MG63 (cell line): ENCODE results near the gene CSN3. TPM values are rescaled to one million over a fixed set of nuclear protein-coding genes. Genes with fewer than 3 reads are reported as not detected.

Experiments
- DNase-seq: peaks from one replicate; pipeline ENCODE4 v3.0.0-alpha.2; 2020
- H3K27me3 ChIP-seq: fragments of 250-450 bp; sonication (Bioruptor Pico); 2 replicates; pipeline ENCODE4 v1.5.1; 2020; ENCODE audit warnings: mild to moderate bottlenecking, moderate library complexity
- H3K36me3 ChIP-seq: fragments of 250-450 bp; sonication (Bioruptor Pico); 2 replicates; pipeline ENCODE4 v1.5.1; 2020; ENCODE audit warnings: mild to moderate bottlenecking, moderate library complexity
- H3K4me3 ChIP-seq: fragments of 250-450 bp; sonication (Bioruptor Pico); 2 replicates; pipeline ENCODE4 v1.5.1; 2020; ENCODE audit warnings: mild to moderate bottlenecking, moderate library complexity
- H3K9me3 ChIP-seq: fragments of 250-450 bp; sonication (Bioruptor Pico); 2 replicates; pipeline ENCODE4 v1.5.1; 2020; ENCODE audit warnings: mild to moderate bottlenecking, moderate library complexity
- total RNA-seq: library from RNA; depleted of rRNA; stranded (reverse); fragments of >200 nt; shearing (Covaris generic); gene quantifications from 2 replicates; pipeline ENCODE4 v1.2.3, GENCODE V29; 2014; ENCODE audit warnings: low replicate concordance; rRNA removed

Gene CSN3
- total RNA-seq, 1 experiment from 2014 or later = not detected

DNA sequence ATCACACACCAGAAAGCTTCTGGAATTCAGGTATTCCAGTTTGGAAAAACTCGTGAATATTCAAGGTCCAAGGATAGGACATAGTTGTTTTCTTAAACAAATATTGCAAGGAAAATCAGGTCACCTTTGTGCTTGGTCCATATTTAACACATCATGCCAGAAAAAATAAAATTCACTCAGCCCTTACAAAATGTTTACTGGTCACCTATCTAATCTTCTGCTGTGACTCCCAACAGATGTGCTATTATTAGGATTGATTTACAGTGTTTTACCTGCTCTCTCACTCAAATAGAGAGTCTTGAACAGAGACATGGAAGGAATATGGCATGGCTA, 9.5 kb downstream of the CSN3 start:
- Histone ChIP-seq H3K36me3 (no peaks in the 10 kb centered on the region), H3K4me3 (no peak overlapping the region), H3K27me3 (no peaks in the 10 kb centered on the region), H3K9me3 (no peaks in the 10 kb centered on the region)
- no peak for DNase-seq

DNA sequence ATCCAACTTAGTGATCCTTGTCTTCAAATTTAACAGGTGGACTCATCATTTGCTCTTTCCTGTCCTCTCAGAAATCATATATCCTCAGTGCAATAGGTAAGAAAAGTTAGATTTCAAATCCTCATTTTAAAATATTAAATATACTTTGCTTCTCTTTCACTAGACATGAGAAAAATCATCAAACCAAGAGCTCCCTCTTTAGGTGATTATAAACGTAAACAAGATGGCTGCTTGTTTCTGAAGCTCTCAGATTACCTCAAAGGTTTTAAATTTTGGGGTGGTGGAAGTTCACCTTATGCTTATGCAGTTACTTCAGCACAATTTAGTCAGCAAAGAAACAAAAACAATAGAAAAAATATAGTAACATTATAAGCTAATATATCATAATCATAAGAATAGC, 27.3 kb downstream of the CSN3 start:
- H3K36me3 ChIP-seq = no peaks in the 10 kb centered on the region
- DNase-seq = no peak
- H3K4me3 ChIP-seq = no peak overlapping the region
- no peaks in the 10 kb centered on the region for H3K27me3 ChIP-seq
- no peaks in the 10 kb centered on the region for H3K9me3 ChIP-seq

DNA sequence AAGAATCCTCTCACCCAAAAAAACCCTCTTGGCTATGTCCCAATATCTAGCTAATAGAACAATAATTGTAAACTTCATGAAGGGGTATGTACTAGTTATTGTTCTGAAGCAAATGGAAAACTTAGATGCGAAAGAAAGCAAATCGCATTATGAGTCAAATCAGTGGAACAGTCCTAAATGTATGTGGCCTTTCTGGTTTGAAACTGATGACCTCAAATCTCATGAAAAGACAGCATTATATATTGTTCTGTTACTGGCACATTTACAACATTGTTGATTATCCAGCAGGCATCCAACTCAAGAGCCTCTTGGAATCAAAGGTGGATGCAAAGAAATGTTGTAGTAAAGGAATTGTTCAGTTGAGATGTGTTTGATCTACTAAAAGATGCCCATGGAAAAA, 34.7 kb downstream of the CSN3 start:
- Histone ChIP-seq H3K4me3 (no peak overlapping the region), H3K9me3 (no peaks in the 10 kb centered on the region), H3K27me3 (no peaks in the 10 kb centered on the region), H3K36me3 (no peaks in the 10 kb centered on the region)
- DNase-seq = no peak

DNA sequence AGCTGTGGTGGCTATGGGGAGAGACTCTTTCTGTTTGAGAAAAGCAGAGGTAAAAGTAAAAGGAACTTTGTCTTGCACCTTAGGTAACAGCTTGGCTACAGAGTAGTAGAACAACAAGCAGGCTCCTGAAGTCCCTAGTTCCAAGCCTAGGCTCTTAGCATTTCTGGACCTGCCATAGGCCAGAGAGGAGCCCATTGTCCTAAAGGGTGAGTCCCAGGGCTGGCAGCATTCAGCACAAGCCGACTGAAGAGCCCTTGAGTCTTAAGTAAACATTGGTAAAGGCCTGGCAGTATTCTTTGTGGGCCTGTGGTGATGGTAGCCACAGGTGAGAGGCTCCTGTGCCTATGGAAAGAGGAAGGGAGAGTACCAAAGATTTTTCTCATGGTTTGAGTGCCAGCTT, 38.2 kb downstream of the CSN3 start:
- no peak for DNase-seq
- H3K27me3 ChIP-seq = no peaks in the 10 kb centered on the region
- no peaks in the 10 kb centered on the region for H3K36me3 ChIP-seq
- H3K9me3 ChIP-seq = no peaks in the 10 kb centered on the region
- H3K4me3 ChIP-seq = no peak overlapping the region

DNA sequence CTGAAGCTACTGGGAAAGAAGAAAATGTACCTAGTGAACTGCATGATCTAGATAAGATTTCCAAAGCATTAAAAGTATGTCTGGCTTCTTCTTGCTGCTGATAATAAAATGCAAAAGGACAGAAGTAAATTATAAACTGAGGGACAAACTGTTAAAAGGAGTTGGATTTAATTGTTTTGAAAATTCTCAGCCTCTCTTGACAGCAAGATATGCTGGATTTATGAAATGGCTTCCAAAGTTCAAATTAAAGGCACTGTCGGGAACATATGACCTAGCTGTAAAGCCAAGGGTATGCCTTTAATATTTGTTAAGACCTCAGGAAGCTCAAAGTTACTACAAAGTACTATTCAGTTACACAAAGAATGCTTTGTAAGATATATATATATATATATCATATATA, 46.3 kb downstream of the CSN3 start:
- no peaks in the 10 kb centered on the region for H3K36me3 ChIP-seq
- DNase-seq = no peak
- no peaks in the 10 kb centered on the region for H3K9me3 ChIP-seq
- H3K27me3 ChIP-seq = no peaks in the 10 kb centered on the region
- no peak overlapping the region for H3K4me3 ChIP-seq

DNA sequence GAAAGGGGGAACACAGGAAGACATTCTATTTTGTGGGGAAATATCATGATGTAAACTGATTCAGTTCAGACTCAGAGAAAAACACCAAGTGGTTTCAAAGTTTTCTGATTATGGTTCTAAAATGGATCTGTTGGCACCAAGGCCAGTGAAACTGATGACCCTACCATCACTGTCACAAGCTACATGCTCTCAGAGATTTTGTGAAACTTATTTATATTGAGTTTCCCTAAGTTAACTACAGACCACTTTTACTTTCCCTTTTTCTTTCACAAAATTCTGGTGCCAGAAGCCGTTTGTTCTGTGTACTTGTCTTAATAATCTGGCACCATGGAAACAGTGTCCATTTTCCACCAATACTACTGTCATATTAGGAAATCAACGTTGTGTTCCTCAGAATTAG, 48.9 kb downstream of the CSN3 start:
- Histone ChIP-seq H3K36me3 (no peaks in the 10 kb centered on the region), H3K27me3 (no peaks in the 10 kb centered on the region), H3K4me3 (no peak overlapping the region), H3K9me3 (no peaks in the 10 kb centered on the region)
- DNase-seq = no peak

DNA sequence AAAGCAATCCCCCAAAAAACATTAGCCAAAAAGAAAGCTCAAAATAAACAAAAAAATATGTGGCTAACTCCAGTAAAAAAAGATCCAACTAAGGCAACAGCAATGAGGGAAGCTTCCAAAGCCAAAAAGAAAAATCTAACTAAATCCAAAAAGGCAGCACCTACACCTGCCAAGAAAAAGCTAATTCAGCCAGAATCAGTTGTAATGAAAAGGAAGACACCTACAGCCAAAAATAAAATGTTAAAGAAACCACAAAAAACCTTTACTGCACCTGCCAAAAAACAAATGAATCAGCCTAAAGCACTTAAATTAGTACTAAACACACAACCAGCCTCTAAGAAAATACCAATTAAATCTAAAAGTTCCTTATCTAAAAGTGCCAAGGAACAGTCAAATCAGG, 55.2 kb downstream of the CSN3 start:
- H3K9me3 ChIP-seq = no peaks in the 10 kb centered on the region
- H3K4me3 ChIP-seq = no peak overlapping the region
- no peaks in the 10 kb centered on the region for H3K27me3 ChIP-seq
- no peak for DNase-seq
- no peaks in the 10 kb centered on the region for H3K36me3 ChIP-seq

DNA sequence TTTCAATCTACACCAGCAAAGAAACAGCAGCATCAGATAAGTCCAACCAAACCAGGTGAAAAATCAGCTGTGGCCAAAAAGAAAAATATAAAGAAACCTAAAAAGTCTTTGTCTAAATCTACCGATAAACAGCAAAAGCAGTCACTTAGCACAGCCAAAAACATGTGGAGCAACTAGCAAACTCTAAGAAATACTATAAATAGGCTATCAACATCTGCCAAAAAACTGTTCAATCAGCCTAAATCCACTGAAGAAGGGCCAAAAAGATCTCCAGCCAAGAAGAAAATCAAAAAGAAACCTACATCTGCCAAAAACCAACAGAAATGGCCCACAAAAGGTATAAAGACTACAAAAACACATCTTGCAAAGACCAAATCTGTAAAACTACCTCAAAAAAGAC, 55.7 kb downstream of the CSN3 start:
- no peak for DNase-seq
- Histone ChIP-seq H3K4me3 (no peak overlapping the region), H3K9me3 (no peaks in the 10 kb centered on the region), H3K27me3 (no peaks in the 10 kb centered on the region), H3K36me3 (no peaks in the 10 kb centered on the region)

DNA sequence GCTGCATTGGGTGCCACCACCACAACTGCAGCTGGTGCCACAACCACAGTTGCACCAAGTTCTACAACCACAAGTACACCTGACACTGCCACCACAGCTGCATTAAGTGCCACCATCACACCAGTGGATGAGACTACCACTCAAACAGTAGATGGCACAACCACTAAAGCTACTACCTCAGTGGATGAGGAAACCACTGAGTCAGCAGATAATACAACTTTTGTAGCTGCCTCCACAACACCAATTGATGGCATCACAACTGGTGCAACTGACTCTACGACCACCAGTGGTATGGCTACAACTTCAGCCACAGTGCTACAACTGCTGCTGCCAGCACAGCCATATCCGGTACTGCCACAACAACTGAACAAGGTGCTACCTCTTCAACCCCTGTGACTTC, 57.2 kb downstream of the CSN3 start:
- Histone ChIP-seq H3K4me3 (no peak overlapping the region), H3K36me3 (no peaks in the 10 kb centered on the region), H3K9me3 (no peaks in the 10 kb centered on the region), H3K27me3 (no peaks in the 10 kb centered on the region)
- no peak for DNase-seq

DNA sequence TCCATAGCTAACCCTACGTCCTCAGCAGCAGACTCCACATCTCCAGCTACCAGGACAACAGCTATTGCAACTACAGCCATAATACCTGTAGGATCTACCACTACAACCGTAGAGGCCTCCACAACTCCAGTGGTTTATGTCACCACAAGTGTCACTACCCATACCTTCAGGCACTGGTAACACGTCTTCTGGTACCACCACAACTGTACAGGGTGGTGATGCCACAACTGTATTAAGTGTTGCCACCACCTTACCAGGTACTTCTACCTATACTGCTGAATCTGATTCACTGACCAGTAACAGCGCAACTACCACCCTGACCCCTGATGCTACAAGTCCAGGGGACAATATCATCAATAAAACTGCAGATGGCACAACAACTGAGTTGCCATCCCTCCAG, 57.8 kb downstream of the CSN3 start:
- Histone ChIP-seq H3K4me3 (no peak overlapping the region), H3K27me3 (no peaks in the 10 kb centered on the region), H3K36me3 (no peaks in the 10 kb centered on the region), H3K9me3 (no peaks in the 10 kb centered on the region)
- no peak for DNase-seq

Other genes starting within 250 kb of the CSN3 start
- gene STATH, start 246.6 kb upstream of the CSN3 start, total RNA-seq = not detected in 2 replicates
- gene HTN3, start 214.1 kb upstream of the CSN3 start, total RNA-seq = not detected in 2 replicates
- gene HTN1, start 192.2 kb upstream of the CSN3 start, total RNA-seq = not detected in 2 replicates
- not detected in 2 replicates for gene PRR27, start 88.4 kb upstream of the CSN3 start, total RNA-seq
- not detected in 2 replicates for gene ODAM, start 46.9 kb upstream of the CSN3 start, total RNA-seq
- not detected in 2 replicates for gene FDCSP, start 16.5 kb upstream of the CSN3 start, total RNA-seq
- not detected in 2 replicates for gene CABS1, start 92.4 kb downstream of the CSN3 start, total RNA-seq
- gene SMR3A, start 118.2 kb downstream of the CSN3 start, total RNA-seq = not detected in 2 replicates
- not detected in 2 replicates for gene SMR3B, start 140.5 kb downstream of the CSN3 start, total RNA-seq
- not detected in 2 replicates for gene OPRPN, start 155.3 kb downstream of the CSN3 start, total RNA-seq
- not detected in 2 replicates for gene MUC7, start 229.6 kb downstream of the CSN3 start, total RNA-seq